Measurements from ENCODE around the gene FSD2. TPM values are rescaled to one million over a fixed set of nuclear protein-coding genes. Genes with fewer than 3 reads are reported as not detected.

Gene FSD2
- total RNA-seq, 1 experiment from 2014 or later, result not detected

DNA sequence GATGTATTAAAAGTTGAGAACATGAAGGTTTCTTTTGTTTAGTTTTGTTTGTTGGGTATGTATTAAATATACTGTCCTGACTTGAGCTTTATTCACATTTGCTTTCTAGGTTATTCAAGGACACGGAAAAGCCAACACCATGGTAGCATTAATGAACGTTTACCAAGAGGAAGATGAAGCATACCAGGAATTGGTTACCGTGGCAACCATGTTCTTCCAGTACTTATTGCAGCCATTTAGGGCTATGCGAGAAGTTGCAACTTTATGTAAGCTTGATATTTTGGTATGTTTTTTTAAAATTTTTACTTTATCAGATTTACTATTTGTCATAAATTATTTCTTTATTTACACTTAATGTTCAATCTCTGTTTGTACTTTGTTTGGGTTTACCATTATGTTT lies 7.1 kb upstream of the FSD2 start:
- DNase-seq, result no peak
- no peaks in the 10 kb centered on the region for H4K20me1 ChIP-seq (ENCODE audit: control insufficient read depth, insufficient read depth, insufficient read length)
- no peak overlapping the region for H3K4me2 ChIP-seq (ENCODE audit: insufficient read depth, insufficient read length, low read length)
- no peak overlapping the region for H3K9ac ChIP-seq (ENCODE audit: extremely low read depth, insufficient read length, low read length)
- TF ChIP-seq, protein P1, sequence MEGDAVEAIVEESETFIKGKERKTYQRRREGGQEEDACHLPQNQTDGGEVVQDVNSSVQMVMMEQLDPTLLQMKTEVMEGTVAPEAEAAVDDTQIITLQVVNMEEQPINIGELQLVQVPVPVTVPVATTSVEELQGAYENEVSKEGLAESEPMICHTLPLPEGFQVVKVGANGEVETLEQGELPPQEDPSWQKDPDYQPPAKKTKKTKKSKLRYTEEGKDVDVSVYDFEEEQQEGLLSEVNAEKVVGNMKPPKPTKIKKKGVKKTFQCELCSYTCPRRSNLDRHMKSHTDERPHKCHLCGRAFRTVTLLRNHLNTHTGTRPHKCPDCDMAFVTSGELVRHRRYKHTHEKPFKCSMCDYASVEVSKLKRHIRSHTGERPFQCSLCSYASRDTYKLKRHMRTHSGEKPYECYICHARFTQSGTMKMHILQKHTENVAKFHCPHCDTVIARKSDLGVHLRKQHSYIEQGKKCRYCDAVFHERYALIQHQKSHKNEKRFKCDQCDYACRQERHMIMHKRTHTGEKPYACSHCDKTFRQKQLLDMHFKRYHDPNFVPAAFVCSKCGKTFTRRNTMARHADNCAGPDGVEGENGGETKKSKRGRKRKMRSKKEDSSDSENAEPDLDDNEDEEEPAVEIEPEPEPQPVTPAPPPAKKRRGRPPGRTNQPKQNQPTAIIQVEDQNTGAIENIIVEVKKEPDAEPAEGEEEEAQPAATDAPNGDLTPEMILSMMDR (conservative IDR thresholded peaks at IDR 0.05), result no peak
- H2AK5ac ChIP-seq (ENCODE audit: insufficient read length, low read length), result no peak overlapping the region
- no peaks in the 10 kb centered on the region for H3K27me3 ChIP-seq (ENCODE audit: insufficient read depth, low read length)
- H3T11ph ChIP-seq (ENCODE audit: low read length), result no peak overlapping the region
- no peak overlapping the region for H2BK12ac ChIP-seq (ENCODE audit: insufficient read length, low read depth, low read length)
- H2BK120ac ChIP-seq (ENCODE audit: low read depth, low read length, poor library complexity, severe bottlenecking), result no peak overlapping the region
- no peaks in the 10 kb centered on the region for H3K9me3 Mint-ChIP-seq
- H3K14ac ChIP-seq (ENCODE audit: insufficient read depth, low read length), result no peak overlapping the region
- H3K56ac ChIP-seq (ENCODE audit: insufficient read length, low read depth, low read length), result no peak overlapping the region
- no peak overlapping the region for H2BK20ac ChIP-seq (ENCODE audit: low read depth, low read length, poor library complexity, severe bottlenecking)
- H3K4me1 ChIP-seq (ENCODE audit: insufficient read depth, low read length), result no peaks in the 10 kb centered on the region
- no peak overlapping the region for H3K4ac ChIP-seq (ENCODE audit: low read depth, low read length)
- peaks cover 1 to 26% (median 15%) of the 10 kb centered on the region in 3 experiments; a peak in 5 of 7 replicates for H3K36me3 Mint-ChIP-seq (ENCODE audit: insufficient read depth in 1 of 3, low read depth in 3 of 3)
- no CpG with 5 or more reads among the region's 4 CpGs for WGBS (ENCODE audit: extremely low coverage, insufficient read length, low lambda C conversion rate)
- H3K23me2 ChIP-seq (ENCODE audit: insufficient read length, low read depth, low read length, poor library complexity, severe bottlenecking), result peaks cover 6% of the 10 kb centered on the region
- no peak overlapping the region for H3K18ac ChIP-seq (ENCODE audit: insufficient read length, low read depth, low read length)
- no peak overlapping the region for H2BK5ac ChIP-seq (ENCODE audit: insufficient read length, low read length)
- peaks cover 10 to 20% of the 10 kb centered on the region in 2 experiments for H3K4me1 Mint-ChIP-seq
- H3K9me3 ChIP-seq (ENCODE audit: control insufficient read depth, low read depth, low read length), result no peaks in the 10 kb centered on the region
- no peak overlapping the region for H3K27ac ChIP-seq (ENCODE audit: insufficient read length, low read depth, low read length)
- no peak overlapping the region for H4K8ac ChIP-seq (replicated peaks; ENCODE audit: insufficient read length, low read depth, low read length)
- H3K27ac Mint-ChIP-seq, result no peak overlapping the region
- no peaks in the 10 kb centered on the region for H3K79me1 ChIP-seq (ENCODE audit: insufficient read depth, low read depth, low read length, poor library complexity, severe bottlenecking)
- H2BK15ac ChIP-seq (ENCODE audit: low read depth, low read length), result no peak overlapping the region
- no peak overlapping the region for H3K4me3 Mint-ChIP-seq
- no peaks in the 10 kb centered on the region for H3K79me2 ChIP-seq (ENCODE audit: insufficient read depth, low read length)
- H3K27me3 Mint-ChIP-seq (ENCODE audit: low read depth), result no peaks in the 10 kb centered on the region
- no peak overlapping the region for H4K5ac ChIP-seq (ENCODE audit: insufficient read length, low read depth, low read length)
- H4K91ac ChIP-seq (ENCODE audit: insufficient read length, low read depth, low read length), result no peak overlapping the region
- no peak overlapping the region for H3K23ac ChIP-seq (ENCODE audit: insufficient read length, low read depth, low read length)
- no peak overlapping the region for H2AFZ ChIP-seq (ENCODE audit: low read length)
